Bone marrow (tissue), 2 donors: ENCODE measurements around the gene NOPCHAP1.
"Not testable (repeated sequence)": the region's sequence is repeated elsewhere in the genome, so short reads cannot be mapped to it uniquely, and the experiment has no call there.

Experiments
- DNase-seq, 2 donors: peaks; one replicate each; lab custom pipeline; 2025; lab: John Stamatoyannopoulos, UW

NOPCHAP1 gene

DNA sequence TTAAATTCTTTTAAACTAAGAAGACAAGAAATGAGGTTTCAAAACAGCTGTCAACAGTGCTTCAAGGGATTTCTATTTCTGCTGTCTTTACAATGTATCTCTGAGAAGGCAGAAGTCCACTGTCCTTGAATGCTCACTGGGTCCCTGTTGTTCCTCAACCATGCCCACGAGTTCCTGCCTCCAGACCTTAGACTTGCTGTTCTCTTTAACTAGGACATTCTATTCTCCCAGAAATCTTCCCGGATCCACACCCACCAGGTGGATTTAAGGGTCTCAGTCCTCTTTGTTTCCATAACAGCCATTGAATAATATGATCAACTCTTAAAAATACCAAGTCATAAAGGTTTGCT, 21.3 kb upstream of the NOPCHAP1 start:
- no peak for DNase-seq

DNA sequence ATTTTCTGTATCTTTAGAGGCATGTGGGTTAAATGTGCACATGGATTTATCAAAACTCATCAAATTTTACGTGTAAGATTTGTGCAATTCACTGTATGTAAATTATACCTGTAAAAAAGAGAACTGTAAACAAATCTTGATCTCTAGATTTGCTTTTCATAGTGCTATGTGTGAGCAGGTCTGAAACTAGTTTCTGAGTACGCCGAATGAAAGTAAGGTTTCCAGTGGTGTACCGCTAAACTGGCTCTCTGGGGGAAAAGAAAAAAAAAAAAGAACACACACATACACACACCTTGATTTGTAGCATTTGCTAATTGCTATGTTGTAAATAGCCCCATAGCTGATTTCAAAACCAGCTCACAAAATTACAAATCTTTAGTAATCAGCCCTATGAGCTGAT, 19.4 kb upstream of the NOPCHAP1 start:
- no peak for DNase-seq

DNA sequence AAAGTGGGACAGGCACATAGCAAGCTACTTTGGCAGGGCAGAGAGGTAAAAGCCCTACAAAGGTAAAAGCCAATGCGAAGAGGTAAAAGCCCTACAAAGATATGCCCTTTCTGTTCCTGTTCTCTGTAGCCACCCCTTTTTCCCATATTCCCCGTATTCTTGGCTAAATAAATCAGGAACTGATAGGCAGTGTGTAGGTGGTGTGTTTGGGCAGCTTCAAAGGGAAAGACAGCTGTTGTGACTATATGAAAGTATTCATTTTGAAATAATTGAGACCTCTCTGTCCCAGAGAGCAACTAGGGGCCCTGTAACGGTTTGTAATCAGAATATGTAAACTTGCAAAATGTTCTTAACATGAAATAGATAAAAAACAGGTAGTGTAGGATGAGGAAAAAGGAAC, 16.8 kb upstream of the NOPCHAP1 start:
- DNase-seq, result no peak

DNA sequence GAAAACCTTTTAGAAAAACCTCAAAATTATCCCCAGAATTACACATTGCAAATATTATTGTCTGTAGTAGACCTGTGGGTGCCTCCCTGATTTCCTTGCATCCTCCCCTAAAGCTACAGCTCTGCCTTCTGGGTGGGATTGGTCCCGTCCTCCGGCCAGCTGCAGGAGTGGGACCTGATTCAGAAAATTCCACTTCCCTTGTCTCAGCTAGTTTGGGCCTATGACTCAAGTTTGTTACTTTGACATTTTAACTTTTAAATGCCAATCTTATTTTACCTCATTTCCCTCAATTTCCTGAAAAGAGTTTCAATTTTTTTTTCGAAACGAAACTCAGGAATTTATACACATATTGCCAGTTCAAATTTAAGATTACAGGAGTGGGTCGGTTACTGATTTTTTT, 14.8 kb upstream of the NOPCHAP1 start:
- no peak for DNase-seq

DNA sequence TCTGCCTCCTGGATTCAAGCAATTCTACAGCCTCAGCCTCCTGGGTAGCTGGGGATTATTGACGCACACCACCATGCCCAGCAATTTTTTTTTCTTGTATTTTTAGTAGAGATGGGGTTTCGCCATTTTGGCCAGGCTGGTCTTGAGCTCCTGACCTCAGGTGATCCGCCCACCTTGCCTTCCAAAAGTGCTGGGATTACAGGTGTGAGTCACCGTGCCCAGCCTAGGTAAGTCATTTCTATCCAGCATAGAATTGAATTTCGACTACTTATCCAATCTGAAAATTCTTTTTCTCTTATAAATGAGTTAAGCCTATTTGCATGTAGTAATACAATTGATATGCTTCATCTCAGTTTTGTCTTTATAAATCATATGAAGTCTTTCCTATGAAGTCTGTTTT, 12.9 kb upstream of the NOPCHAP1 start:
- DNase-seq, result no peak

DNA sequence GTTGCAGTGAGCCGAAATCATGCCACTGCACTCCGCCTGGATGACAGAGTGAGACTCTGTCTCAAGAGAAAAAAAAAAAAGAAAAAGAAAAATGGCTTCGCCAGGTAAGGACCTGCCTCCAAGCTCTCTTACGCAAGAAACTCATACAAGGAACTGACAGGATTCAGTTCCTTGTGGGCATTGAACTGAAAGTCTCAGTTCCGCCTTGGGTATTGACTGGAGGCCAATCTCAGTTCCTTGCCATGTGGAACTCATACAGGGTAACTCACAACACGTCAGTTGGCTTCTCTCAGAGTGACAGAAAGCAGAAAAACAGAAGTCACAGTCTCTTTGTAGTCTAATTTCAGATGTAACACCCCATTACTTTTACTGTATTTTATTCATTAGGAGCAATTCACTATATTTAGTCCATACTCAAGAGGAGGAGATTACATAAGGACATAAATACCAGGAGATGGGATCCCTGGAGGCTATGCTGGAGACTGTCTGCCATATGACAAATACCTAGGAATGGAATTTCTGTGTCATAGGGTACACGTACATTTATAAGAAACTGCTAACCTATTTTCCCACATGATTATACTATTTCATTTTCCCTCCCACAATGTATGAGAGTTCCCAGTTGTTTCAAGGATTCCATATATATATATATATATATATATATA, 11.4 kb upstream of the NOPCHAP1 start:
- DNase-seq, result no peak

DNA sequence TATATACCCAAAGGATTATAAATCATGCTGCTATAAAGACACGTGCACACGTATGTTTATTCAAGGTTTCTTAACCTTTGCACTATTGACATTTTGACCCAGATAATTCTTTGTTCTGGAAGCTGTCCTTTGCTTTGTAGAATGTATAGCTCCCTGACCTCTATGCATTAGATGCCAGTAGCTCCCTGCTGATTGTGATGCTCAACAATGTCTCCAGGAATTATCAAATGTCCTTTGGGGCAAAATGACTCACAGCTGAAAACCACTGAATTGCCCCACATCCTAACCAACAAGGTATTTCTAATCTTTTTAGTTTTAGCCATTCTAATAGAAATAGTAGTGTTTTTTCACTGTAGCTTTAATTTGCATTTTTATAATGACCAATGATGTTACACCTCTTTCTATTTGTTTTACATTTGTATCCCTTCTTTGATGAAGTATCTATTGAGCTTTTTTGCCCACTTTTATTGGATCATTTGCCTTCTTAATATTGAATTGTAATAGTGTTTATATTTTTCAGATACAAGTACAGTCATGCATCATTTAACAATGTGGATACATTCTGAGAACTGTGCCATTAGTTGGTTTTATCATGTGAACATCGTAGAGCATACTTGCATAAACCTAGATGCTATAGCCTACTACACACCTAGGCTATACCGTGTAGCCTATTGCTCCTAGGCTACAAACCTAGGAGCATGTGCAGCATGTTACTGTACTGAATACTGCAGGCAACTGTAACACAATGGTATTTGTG, 10.4 kb upstream of the NOPCHAP1 start:
- DNase-seq, result no peak

DNA sequence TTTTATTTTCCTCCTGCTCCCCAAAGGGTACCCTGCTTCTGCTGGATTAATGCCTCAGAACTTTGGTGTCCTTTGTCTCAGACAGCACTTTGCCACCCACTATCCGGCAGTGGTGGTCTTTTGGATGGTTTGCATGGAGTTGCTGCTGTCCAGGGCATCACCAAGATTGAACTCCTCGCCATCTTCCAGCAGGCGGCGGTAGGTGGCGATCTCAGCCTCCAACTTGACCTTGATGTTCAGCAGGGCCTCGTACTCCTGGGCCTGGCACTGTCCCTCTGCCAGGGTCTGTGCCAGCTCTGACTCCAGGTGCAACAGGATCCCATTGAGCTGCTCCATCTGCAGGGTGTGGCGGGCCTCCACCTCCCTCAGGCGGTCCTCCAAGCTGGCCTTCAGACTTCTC, 9.4 kb upstream of the NOPCHAP1 start:
- DNase-seq, result no peak

DNA sequence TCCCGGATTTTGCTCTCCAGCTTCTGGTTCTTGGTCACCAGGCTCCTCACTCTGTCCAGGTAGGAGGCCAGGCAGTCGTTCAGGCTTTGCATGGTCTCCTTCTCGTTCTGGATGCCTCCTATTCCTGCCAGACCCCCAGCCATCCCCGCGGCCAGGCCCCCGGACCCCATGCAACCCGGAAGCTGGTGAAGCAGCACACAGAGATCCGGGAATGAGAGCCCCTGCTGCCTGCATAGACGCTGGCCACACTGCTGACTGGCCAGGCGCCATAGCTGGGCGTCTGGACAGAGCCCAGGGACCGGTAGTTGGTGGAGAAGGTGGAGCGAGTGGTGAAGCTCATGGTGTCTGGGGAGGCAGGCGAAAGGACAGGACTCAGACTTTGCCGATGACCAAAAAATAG, 8.4 kb upstream of the NOPCHAP1 start:
- DNase-seq, result not testable (repeated sequence)

DNA sequence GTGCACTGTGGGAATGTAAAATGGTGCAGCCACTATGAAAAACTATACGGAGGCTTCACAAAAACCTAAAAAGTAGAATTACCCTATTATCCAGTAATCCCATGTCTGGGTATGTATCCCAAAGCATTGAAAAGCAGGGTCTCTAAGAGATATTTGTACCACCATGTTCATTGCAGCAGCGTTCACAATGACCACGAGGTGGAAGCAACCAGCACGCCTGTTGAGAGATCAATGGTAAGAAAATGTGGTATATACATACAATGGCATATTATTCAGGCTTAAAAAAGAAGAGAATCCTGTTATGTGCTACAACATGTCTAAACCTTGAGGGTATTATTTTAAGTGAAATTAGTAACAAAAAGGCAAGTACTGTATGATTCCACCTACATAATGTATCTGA, 910 bp upstream of the NOPCHAP1 start:
- no peak for DNase-seq

DNA sequence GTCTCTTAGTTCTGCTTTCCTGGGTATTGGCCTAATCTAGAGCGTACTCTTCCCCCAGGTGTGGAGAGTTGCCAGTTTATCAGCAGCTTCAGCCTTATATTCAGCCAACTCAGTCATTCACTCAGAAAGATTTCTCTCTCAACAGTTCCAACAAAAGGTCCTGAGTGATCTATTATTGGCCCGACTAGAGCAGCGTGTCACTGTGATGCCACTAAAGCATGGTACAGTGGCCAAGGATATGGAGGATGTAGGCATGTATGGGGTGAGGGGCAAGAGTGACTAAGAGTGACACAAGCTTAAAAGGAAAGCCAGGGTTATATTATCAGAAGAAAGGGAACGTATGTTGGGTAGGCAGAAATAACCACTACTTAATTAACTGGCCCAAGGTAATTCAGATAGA, 4.8 kb downstream of the NOPCHAP1 start:
- no peak for DNase-seq

DNA sequence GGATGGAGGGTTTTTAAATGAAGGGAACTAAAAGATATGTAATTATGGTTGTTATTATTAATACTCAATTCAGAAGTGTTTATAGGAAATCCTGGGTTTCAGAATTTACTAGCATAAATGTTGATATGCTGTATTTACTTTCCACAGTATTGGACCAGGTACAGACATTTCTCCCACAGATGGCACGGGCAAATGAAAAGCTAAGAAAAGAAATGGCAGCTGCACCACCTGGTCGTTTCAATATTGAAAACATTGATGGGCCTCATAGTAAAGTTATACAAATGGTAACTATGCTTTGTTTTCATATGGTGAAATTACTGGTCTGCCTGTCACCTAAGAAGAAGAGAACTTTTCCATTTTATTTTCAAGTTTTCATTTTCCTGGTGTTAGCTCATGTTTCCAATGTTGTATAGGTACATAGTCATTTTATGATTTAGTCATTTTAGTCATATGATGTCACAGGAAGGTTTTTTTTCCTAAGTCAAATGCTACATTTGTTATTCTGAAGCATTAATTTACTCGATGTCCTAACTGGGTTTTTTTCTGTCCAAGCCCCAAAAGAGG, 5.5 kb downstream of the NOPCHAP1 start:
- DNase-seq, result no peak

DNA sequence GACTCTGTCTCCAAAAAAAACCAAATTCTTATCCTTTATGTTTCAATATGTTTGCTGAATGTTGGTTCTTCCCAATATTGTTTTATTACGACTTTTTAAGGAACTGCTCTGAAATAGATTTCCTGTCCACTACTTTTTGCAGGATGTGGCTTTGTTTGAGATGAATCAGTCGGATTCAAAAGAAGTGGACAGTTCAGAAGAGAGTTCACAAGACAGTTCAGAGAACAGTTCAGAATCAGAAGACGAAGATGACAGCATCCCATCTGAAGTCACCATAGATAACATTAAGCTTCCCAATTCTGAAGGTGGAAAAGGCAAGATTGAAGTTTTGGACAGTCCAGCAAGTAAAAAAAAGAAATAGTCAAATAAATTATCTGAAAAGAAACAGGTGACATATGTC, 8.2 kb downstream of the NOPCHAP1 start:
- no peak for DNase-seq

DNA sequence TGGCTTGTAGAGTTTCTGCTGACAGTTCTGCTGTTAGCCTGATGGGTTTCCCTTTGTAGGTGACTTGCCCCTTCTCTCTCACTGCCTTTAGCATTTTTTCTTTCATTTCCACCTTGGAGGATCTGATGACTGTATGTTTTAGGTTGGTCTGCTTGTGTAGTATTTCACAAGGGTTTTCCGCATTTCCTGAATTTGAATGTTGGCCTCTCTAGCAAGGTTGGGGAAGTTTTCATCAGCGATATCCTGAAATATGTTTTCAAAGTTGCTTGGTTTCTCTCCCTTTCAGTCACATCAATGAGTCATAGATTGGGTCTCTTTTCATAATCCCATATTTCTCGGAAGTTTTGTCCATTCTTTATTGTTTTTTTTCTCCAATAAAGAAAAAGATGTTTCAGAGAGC, 11.4 kb downstream of the NOPCHAP1 start:
- no peak for DNase-seq

DNA sequence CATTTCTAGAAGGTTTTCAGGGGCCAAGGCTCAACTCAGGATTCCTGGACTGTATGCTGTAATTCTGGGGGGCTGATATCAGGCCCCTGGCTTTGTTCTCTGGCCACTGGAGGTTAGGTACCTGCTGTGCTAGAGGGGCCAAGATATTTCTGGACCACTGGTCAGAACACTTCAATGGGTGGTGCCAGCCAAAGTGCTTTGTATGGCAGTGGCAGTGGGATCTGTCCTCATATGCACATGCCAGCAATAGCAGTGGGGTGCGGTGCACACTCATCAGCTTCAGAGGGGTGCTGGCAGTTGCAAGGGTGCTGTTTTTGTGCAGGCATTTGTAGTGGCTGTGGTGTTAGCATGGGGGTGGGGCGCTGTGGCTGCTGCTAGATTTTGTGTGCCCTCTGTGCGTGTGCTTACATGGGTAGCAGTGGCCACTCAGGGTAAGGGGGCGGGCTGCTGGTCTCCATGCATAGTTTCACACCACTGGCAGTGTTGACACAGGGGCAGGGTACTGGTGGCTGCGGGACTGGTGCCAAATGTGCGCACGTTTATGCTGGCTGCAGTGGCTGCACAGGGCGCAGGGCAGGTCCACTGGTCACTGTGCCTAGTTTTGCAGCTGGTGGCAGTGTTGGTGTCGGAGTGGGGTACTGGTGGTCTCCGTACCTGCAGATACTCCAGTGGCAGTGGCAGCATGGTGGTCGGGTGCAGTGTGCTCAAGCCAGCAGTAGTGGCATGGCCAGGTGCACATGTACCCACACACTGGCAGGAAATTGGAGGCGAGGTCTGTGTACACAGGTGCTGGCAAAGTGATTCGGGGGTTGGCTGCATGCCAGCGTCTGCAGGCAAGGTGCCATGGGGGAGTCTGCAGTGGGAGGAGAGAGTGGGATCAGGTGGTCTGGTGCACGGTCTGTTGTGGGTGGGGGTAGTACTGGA, 12.6 kb downstream of the NOPCHAP1 start:
- no peak for DNase-seq

DNA sequence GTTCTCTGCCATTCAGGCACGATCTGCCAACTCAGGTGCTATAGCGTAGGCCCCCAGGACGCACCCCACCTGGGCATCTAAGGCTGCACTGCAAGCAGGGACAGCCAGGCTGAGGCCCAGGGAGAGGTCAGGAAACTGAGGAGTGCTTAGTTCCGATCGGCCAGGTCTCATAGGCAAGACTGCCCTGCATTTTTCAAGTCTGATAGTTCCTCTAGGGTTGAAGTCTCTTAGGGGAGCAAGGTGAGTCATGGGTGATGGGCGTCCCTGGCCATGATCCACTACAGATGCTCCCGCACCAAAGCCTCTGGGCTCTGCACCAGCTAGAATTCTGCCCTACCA, 13.2 kb downstream of the NOPCHAP1 start:
- DNase-seq, result no peak

DNA sequence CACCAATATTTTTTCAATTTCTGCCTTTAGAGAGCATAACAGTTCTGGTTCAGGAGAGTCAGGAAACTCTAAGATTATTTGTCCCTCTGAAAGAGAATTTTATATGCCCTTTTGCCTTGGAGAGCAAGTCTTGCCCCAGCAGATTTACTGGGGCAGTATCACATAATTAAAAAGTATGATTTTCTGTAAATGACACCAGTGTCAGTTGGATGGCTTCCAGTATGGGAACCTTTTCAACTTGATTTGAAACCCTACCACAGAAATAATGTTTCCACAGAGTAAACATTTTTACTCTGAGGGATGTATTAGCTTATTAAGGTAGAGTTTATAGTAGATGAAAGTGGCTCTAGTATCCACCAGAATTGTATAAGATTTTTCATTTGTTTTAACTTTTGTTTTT, 15.4 kb downstream of the NOPCHAP1 start:
- no peak for DNase-seq

DNA sequence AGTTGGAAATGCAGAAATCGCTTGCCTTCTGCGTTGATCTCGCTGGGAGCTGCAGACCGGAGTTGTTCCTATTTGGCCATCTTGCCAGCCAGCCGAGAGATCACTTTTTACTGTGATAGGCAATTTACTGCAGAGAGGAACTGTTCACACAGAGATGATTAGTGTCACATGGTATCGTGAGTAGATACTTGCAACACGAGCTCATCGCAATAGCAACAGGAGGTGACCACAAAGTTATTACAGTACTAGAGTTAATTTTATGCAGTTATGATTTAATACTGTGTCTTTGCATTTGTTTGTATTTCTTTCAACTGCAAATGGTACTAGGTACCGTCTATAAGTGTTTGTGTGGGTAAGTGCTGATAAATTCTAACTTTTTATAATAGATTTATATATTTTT, 27.8 kb downstream of the NOPCHAP1 start:
- no peak for DNase-seq

DNA sequence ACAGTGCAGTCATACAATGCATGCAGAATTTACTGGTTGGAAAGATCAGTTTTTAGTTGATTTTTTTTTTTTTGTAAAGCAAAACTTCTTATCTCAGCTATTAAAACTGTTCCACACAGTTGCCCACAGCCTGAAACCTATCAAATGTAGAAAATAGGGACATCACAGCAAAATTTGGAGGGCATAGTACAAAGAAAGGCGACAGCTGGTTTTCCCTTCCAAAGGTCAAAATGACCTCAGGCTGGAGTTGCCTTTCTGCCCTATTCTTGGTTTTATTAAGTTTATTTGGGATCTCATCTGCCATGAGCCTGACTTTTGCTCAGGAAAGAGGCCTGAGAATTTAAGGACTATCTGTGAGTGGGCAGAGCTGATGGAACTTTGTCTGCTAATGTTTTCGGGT, 28.5 kb downstream of the NOPCHAP1 start:
- DNase-seq, result no peak

DNA sequence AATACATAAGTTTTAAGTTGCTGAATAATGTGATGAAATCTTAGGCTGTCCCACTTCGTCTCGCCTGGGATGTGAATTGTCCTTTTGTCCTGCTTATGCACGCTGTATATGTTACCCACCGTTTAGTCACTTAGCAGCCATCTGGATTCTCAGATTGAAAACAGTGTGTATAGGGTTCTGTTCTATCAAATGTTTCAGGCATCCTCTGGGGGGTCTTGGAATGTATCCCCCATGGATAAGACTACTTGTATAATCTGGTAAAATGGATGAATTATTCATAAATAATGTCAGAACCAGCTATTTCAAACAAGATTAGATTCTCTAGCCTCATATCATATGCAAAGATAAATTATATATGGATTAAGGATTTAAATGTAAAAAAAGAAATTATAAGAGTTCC, 29.4 kb downstream of the NOPCHAP1 start:
- no peak for DNase-seq

DNA sequence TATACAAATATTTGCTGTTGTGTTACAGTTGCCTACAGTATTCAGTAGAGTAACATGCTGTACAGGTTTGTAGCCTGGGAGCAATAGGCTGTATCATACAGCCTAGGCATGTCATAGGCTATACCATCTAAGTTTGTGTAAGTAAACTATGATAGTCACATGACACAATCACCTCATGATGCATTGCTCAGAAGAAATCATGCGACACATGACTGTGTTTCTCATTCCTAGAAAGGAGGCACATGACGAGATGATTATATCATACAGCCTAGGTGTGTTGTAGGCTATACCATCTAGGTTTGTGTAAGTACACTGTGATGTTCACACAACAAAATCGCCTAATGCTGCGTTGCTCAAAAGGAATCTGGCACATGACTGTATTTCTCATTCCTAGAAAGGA, 31.9 kb downstream of the NOPCHAP1 start:
- no peak for DNase-seq

DNA sequence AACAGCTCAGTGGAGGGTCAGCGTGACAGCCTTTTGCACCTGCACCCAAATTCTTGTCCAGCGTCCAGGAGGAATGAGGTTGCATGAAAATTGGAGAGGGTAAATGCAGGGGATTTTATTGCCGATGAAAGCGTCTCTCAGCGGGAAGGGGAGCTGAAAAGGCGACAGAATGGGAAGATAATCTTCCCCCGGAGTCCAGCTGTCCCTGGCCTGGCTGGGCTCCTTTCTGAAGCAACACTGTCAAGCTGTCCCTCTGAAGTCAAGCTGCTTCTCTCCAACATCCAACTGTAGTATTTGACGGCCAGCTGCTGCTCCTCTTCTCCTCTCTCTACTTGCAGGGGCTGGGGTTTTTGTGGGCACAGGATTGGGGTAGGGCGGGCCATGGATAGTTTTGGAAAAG, 32.7 kb downstream of the NOPCHAP1 start:
- DNase-seq, result no peak
